ENCODE measurements around the gene GPR18. TPM values are rescaled to one million over a fixed set of nuclear protein-coding genes. Genes with fewer than 3 reads are reported as not detected.

GPR18 gene
- total and polyA plus RNA-seq, 2 of the 4 experiments (the other 2 are of a cell fraction): not detected

DNA sequence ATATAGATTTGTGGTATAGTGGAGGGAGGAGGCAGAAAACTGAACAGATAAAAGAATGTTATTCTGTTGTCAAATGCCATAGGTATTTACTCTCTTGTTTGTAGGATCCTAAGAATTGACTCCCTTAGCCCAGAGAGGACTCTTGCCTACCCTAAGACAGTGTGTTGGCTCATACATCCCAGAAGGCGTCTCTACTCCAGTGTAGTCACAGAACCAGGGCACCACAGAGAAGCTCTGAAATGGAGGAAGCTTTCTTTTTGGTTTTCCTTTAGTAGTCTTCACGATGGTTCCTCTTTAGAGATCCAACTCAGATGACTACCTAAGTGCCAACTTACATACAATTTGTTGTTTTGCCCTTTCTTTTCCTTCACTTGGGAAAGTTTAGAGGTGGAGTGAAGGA is 35.0 kb upstream of the GPR18 start:
- in situ Hi-C loops (cut with MboI; ENCODE audit: low sequenced_read_pairs): no loop called here
- no peak overlapping the region for H3K18ac ChIP-seq (ENCODE audit: low read depth, low read length)
- dilution Hi-C loops (cut with HindIII; ENCODE audit: low sequenced_read_pairs, unreplicated experiment): no loop called here
- no peak overlapping the region for H4K5ac ChIP-seq (ENCODE audit: low read depth, low read length)
- H2BK15ac ChIP-seq (ENCODE audit: low read depth, low read length): no peak overlapping the region
- no peak overlapping the region for H3K23ac ChIP-seq (ENCODE audit: low read depth, low read length)
- H3K27ac ChIP-seq (ENCODE audit: insufficient read depth, low read length): no peak overlapping the region
- no peaks in the 10 kb centered on the region for H3K9me3 ChIP-seq (ENCODE audit: control insufficient read depth, insufficient read depth, low read length)
- no peak overlapping the region for H3K9ac ChIP-seq (ENCODE audit: low read depth, low read length)
- H3K79me1 ChIP-seq (ENCODE audit: low read depth in 1 of 2, low read length in 2 of 2): peaks cover 10% of the 10 kb centered on the region in 2 experiments; a peak in 3 of 4 replicates
- BruUV-seq (replicated peaks): no TSS peak
- H3K4ac ChIP-seq (ENCODE audit: low read depth, low read length): no peak overlapping the region
- no peak for TF ChIP-seq RAD21 (IDR thresholded peaks at IDR 0.05; ENCODE audit: low read length)
- TF ChIP-seq POLR2A (IDR thresholded peaks at IDR 0.05; ENCODE audit: low read depth, low read length): no peak
- no peak for TF ChIP-seq CEBPB (IDR thresholded peaks at IDR 0.05; ENCODE audit: low read depth, low read length)
- no peak for TF ChIP-seq CHD1 (IDR thresholded peaks at IDR 0.05; ENCODE audit: low read depth, low read length)
- no peak for TF ChIP-seq BHLHE40 (IDR thresholded peaks at IDR 0.05; ENCODE audit: low read depth, low read length)
- no peak for TF ChIP-seq NFE2L2 (IDR thresholded peaks at IDR 0.05; ENCODE audit: low read depth, low read length)
- TF ChIP-seq, protein P1, sequence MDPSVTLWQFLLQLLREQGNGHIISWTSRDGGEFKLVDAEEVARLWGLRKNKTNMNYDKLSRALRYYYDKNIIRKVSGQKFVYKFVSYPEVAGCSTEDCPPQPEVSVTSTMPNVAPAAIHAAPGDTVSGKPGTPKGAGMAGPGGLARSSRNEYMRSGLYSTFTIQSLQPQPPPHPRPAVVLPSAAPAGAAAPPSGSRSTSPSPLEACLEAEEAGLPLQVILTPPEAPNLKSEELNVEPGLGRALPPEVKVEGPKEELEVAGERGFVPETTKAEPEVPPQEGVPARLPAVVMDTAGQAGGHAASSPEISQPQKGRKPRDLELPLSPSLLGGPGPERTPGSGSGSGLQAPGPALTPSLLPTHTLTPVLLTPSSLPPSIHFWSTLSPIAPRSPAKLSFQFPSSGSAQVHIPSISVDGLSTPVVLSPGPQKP (IDR thresholded peaks at IDR 0.05; ENCODE audit: borderline replicate concordance, low read depth, low read length): no peak
- TF ChIP-seq, protein P2, sequence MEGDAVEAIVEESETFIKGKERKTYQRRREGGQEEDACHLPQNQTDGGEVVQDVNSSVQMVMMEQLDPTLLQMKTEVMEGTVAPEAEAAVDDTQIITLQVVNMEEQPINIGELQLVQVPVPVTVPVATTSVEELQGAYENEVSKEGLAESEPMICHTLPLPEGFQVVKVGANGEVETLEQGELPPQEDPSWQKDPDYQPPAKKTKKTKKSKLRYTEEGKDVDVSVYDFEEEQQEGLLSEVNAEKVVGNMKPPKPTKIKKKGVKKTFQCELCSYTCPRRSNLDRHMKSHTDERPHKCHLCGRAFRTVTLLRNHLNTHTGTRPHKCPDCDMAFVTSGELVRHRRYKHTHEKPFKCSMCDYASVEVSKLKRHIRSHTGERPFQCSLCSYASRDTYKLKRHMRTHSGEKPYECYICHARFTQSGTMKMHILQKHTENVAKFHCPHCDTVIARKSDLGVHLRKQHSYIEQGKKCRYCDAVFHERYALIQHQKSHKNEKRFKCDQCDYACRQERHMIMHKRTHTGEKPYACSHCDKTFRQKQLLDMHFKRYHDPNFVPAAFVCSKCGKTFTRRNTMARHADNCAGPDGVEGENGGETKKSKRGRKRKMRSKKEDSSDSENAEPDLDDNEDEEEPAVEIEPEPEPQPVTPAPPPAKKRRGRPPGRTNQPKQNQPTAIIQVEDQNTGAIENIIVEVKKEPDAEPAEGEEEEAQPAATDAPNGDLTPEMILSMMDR (conservative IDR thresholded peaks at IDR 0.05; ENCODE audit: low read depth, low read length): no peak
- no peak for TF ChIP-seq SMC3 (IDR thresholded peaks at IDR 0.05; ENCODE audit: low read depth, low read length)
- TF ChIP-seq MAFK (IDR thresholded peaks at IDR 0.05; ENCODE audit: low read depth, low read length): no peak
- no peak for TF ChIP-seq RCOR1 (IDR thresholded peaks at IDR 0.05; ENCODE audit: insufficient replicate concordance, low read length)
- TF ChIP-seq, protein P3, sequence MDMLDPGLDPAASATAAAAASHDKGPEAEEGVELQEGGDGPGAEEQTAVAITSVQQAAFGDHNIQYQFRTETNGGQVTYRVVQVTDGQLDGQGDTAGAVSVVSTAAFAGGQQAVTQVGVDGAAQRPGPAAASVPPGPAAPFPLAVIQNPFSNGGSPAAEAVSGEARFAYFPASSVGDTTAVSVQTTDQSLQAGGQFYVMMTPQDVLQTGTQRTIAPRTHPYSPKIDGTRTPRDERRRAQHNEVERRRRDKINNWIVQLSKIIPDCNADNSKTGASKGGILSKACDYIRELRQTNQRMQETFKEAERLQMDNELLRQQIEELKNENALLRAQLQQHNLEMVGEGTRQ (IDR thresholded peaks at IDR 0.05; ENCODE audit: low read depth, low read length): no peak
- TF ChIP-seq MXI1 (IDR thresholded peaks at IDR 0.05; ENCODE audit: borderline replicate concordance, low read depth, low read length): no peak
- no peak for TF ChIP-seq RFX5 (IDR thresholded peaks at IDR 0.05; ENCODE audit: low read depth, low read length)
- TF ChIP-seq MAZ (IDR thresholded peaks at IDR 0.05; ENCODE audit: borderline replicate concordance, low read depth, low read length): no peak
- TF ChIP-seq FOS (IDR thresholded peaks at IDR 0.05; ENCODE audit: low read depth, low read length): no peak
- no peak for ATAC-seq (ENCODE audit: low read depth)
- H4K8ac ChIP-seq (ENCODE audit: low read depth in 2 of 2, low read length in 2 of 2): no peak overlapping the region
- intact Hi-C loops (cut with micrococcal nuclease): no loop called here
- no peak overlapping the region for H2BK20ac ChIP-seq (ENCODE audit: low read depth, low read length)
- no peak overlapping the region for H2AFZ ChIP-seq (replicated peaks; ENCODE audit: low read length, poor library complexity)
- no peaks in the 10 kb centered on the region for H3K4me1 ChIP-seq (ENCODE audit: control insufficient read depth, insufficient read depth, low read length)
- H3K4me3 ChIP-seq (ENCODE audit: insufficient read depth, low read depth, low read length): no peak overlapping the region
- H3K27me3 ChIP-seq (ENCODE audit: control insufficient read depth, insufficient read depth, low read length): no peaks in the 10 kb centered on the region
- no peak overlapping the region for H2AK5ac ChIP-seq (ENCODE audit: low read depth, low read length)
- H4K20me1 ChIP-seq (ENCODE audit: insufficient read depth, low read length): peaks cover 3% of the 10 kb centered on the region; the same call in 1 of the 2 replicates
- no peak overlapping the region for H2AK9ac ChIP-seq (replicated peaks; ENCODE audit: low read depth, low read length, poor library complexity)
- H3K4me2 ChIP-seq (ENCODE audit: low read depth, low read length): no peak overlapping the region
- H3K36me3 ChIP-seq (ENCODE audit: control insufficient read depth, insufficient read depth, low read length): no peaks in the 10 kb centered on the region; the same call in 1 of the 2 replicates
- H2BK120ac ChIP-seq (ENCODE audit: low read depth, low read length): no peak overlapping the region
- no peak overlapping the region for H4K91ac ChIP-seq (ENCODE audit: insufficient read depth, low read depth, low read length)
- WGBS, 2 experiments (ENCODE audit: extremely low coverage in 2 of 2, insufficient read length in 1 of 2): no CpG with 5 or more reads among the region's 2 CpGs
- ChIA-PET CTCF (no interaction called here), POLR2A (ENCODE audit: unreplicated experiment) (no interaction called here)
- H3K56ac ChIP-seq (ENCODE audit: extremely low read depth, insufficient read depth, low read length): no peak overlapping the region
- H2BK5ac ChIP-seq (ENCODE audit: low read depth, low read length, poor library complexity, severe bottlenecking): no peak overlapping the region
- H3K14ac ChIP-seq (replicated peaks; ENCODE audit: low read depth, low read length): no peak overlapping the region
- DNase-seq: no peak
- H3K9me1 ChIP-seq (ENCODE audit: insufficient read depth, low read length): peaks cover 4% of the 10 kb centered on the region; the same call in 1 of the 2 replicates

Measured in IMR-90 (cell line).